Activated naive CD8-positive, alpha-beta T cell treated with anti-CD3 and anti-CD28 coated beads, Interleukin-2, amount 10 ng/mL, durations not matched to agents 7 days and 5 days (primary cell): Measurements from ENCODE around the gene TTLL11. TPM values are rescaled to one million over a fixed set of nuclear protein-coding genes. Genes with fewer than 3 reads are reported as not detected.

Experiments
- ATAC-seq: fragments of 150-1000 bp; cut with Tn5 transposase; one replicate; pipeline ENCODE4 v1.10.0; 2021; ENCODE audit warnings: low read depth, moderate library complexity
- POLR2A ChIA-PET: fragments of 350-600 bp; sonication (Branson Sonifier 250); formaldehyde crosslinking; loops from one replicate; lab custom pipeline; 2021; ENCODE audit warnings: antibody characterized with exemption; lab: Charles Lee
- DNase-seq: peaks from one replicate; pipeline ENCODE4 v3.0.0; 2021
- H3K27ac Mint-ChIP-seq: one replicate; pipeline ENCODE4 v1.8.0; 2022; ENCODE audit warnings: mild to moderate bottlenecking, mixed read lengths
- H3K27me3 Mint-ChIP-seq: one replicate; pipeline ENCODE4 v1.8.0; 2022; ENCODE audit warnings: mild to moderate bottlenecking, moderate library complexity, mixed read lengths
- H3K36me3 Mint-ChIP-seq: one replicate; pipeline ENCODE4 v1.8.0; 2021; ENCODE audit warnings: mild to moderate bottlenecking, mixed read lengths
- H3K4me1 Mint-ChIP-seq: one replicate; pipeline ENCODE4 v1.8.0; 2021; ENCODE audit warnings: mixed read lengths
- H3K4me3 Mint-ChIP-seq: one replicate; pipeline ENCODE4 v1.8.0; 2022; ENCODE audit warnings: mild to moderate bottlenecking, moderate library complexity, mixed read lengths
- H3K9me3 Mint-ChIP-seq: one replicate; pipeline ENCODE4 v1.8.0; 2021; ENCODE audit warnings: mixed read lengths
- total RNA-seq, 2 experiments: library from RNA; stranded (reverse); gene quantifications; one replicate each; pipeline ENCODE4 v1.2.3, GENCODE V29; 2021

The TTLL11 gene
- total RNA-seq, 2 experiments from 2014 or later: 3.9 to 4.1 TPM

DNA sequence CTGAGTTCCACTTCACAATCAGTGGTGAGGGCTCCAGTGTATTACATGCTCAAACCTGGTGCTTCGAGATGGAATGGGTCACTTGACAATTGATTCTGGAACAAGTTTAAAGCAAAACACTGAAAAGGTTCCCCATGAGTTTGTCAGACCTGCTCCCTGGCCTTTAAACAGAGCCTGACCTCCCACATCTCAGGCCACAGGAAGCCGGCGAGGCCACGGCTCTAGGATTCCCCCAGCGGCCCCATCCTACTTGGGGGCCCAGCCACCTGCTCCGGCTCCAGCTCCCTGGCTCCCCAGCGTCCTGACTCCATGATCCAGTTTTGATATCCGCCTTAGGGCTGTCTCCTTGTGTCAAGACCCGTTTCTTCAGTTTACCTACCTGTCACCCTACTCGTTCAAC lies 62.0 kb downstream of the TTLL11 start:
- Mint-ChIP-seq H3K36me3 (no peaks in the 10 kb centered on the region), H3K27ac (no peak overlapping the region), H3K4me1 (peaks cover 5% of the 10 kb centered on the region), H3K4me3 (no peak overlapping the region), H3K9me3 (no peaks in the 10 kb centered on the region), H3K27me3 (no peaks in the 10 kb centered on the region)
- DNase-seq (no peak), ATAC-seq (no peak)
- POLR2A ChIA-PET: no interaction called here

DNA sequence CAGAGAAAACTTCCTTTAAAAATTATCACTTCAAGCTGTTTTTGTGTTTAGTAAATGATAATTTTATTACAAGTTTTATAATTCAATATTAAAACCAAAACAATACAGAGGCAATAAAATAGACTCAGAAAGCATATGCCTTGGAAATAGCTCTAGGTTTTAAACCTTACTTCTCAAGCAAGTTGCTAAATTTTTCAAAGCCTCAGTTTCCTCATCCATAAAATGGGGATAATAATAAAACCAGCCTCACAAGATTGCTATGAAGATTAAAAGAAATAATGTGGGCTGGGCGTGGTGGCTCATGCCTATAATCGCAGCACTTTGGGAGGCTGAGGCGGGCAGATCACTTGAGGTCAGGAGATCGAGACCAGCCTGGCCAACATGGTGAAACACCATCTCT lies 62.8 kb downstream of the TTLL11 start:
- Mint-ChIP-seq H3K4me1 (peaks cover 5% of the 10 kb centered on the region), H3K36me3 (peaks cover 1% of the 10 kb centered on the region), H3K4me3 (no peak overlapping the region), H3K27me3 (no peaks in the 10 kb centered on the region), H3K9me3 (no peaks in the 10 kb centered on the region), H3K27ac (no peak overlapping the region)
- ATAC-seq (no peak), DNase-seq (no peak)
- POLR2A ChIA-PET: no interaction called here

DNA sequence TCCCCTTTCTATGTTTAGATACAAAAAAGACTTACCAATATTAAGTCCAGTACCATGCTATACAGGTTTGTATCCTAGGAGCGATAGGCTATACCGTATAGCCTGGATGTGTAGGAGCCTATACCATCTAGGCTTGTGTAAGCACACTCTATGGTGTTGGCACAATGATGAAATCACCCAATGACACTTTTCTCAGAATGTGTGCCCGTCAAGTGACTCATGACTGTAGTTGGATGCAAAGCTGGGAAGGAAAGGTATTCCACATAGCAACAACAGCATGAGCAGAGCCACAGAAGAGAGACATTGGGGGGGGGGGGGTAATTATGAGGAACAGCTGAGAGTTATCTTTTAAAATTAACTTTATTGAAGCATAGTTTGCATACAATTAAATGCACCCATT lies 63.2 kb downstream of the TTLL11 start:
- no peak overlapping the region for H3K4me3 Mint-ChIP-seq
- peaks cover 1% of the 10 kb centered on the region for H3K36me3 Mint-ChIP-seq
- H3K27ac Mint-ChIP-seq: no peak overlapping the region
- H3K9me3 Mint-ChIP-seq: no peaks in the 10 kb centered on the region
- POLR2A ChIA-PET: no interaction called here
- ATAC-seq: no peak
- no peaks in the 10 kb centered on the region for H3K27me3 Mint-ChIP-seq
- peaks cover 5% of the 10 kb centered on the region for H3K4me1 Mint-ChIP-seq
- DNase-seq: no peak

DNA sequence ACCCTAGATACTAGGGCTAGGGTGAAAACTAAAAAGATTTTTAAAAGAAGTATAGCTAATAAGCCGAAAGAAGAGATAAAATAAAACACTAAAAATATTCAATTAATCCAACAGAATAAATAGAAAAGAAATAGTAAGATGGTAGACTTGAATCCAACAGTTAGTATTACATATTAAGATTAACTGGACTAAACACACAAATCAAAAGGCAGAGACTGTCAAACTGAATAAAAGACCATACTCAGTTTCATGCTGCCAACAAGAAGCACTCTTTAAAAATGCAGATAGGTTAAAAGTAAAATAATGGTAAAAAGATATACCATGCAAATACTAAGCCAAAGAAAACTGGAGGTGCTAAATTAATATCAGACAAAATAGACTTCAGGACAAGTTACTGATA lies 65.0 kb downstream of the TTLL11 start:
- H3K27me3 Mint-ChIP-seq: no peaks in the 10 kb centered on the region
- peaks cover 5% of the 10 kb centered on the region for H3K4me1 Mint-ChIP-seq
- ATAC-seq (no peak), DNase-seq (no peak)
- H3K27ac Mint-ChIP-seq: no peak overlapping the region
- H3K4me3 Mint-ChIP-seq: no peak overlapping the region
- H3K36me3 Mint-ChIP-seq: peaks cover 1% of the 10 kb centered on the region
- POLR2A ChIA-PET: no interaction called here
- H3K9me3 Mint-ChIP-seq: no peaks in the 10 kb centered on the region

DNA sequence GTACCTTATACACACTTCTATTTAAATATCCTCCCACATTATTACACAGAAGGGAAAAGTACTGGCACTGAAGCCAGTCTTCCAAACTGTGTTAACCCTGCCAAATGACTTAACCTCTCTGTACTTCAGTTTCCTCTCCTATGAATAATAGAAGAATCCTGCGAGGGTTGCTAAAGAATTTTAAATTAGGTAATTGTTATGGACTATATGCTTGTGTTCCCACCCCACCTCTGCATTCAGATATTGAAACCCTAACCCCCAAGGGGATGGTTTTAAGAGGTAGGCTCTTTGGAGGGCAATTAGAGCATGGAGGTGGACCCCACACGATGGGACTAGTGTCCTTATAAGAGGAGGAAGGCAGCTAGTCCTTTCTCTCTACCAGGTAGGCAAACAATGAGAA lies 72.7 kb downstream of the TTLL11 start:
- no peaks in the 10 kb centered on the region for H3K27me3 Mint-ChIP-seq
- no peak for ATAC-seq
- H3K27ac Mint-ChIP-seq: no peak overlapping the region

DNA sequence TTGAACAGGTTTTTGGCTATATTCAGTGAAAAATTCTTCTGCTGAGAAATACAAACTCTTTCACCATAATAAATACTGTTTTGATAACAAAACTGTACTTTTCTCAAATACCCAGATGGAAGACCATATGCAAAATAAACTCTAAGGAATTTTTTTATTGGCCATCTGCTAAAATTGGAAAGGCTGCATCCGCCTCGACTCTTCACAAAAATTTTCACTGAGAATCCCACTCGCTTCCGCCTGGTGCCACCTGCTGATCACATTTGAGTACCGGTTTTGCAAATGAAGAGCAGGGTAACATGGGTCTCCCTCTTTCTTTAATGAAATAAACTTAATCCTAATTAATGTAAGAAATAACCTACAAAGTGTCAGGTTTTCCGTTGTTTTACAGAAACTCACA lies 76.4 kb downstream of the TTLL11 start:
- H3K4me1 Mint-ChIP-seq: no peaks in the 10 kb centered on the region
- H3K27me3 Mint-ChIP-seq: no peaks in the 10 kb centered on the region
- H3K36me3 Mint-ChIP-seq: peaks cover 2% of the 10 kb centered on the region
- POLR2A ChIA-PET: no interaction called here
- H3K4me3 Mint-ChIP-seq: no peak overlapping the region
- no peak overlapping the region for H3K27ac Mint-ChIP-seq
- ATAC-seq (no peak), DNase-seq (no peak)
- H3K9me3 Mint-ChIP-seq: no peaks in the 10 kb centered on the region

More for the DNA sequence above, 72.7 kb downstream of the TTLL11 start:
- Mint-ChIP-seq H3K36me3 (peaks cover 2% of the 10 kb centered on the region), H3K4me1 (no peaks in the 10 kb centered on the region), H3K4me3 (no peak overlapping the region), H3K9me3 (no peaks in the 10 kb centered on the region)
- POLR2A ChIA-PET: no interaction called here
- DNase-seq: no peak

DNA sequence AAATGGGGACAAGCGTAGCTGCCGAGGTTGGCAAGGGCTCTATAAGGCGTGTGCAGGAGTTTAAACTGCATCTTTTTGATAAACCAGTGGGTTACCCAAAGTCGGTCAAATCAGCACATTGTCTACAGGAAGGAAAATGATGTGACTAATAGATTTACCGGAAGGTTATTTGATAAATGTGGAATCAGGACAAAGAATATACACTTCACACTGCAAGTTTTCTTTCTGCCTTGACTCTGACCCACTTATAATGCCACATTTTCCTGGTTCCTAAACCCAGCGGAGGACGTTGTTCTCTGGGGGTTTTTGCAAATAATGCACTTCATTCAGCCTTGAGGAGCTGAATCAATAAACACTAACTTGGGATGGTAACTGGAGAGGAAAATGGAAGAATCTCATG lies 76.8 kb downstream of the TTLL11 start:
- Mint-ChIP-seq H3K27ac (no peak overlapping the region), H3K36me3 (no peaks in the 10 kb centered on the region), H3K27me3 (no peaks in the 10 kb centered on the region), H3K9me3 (no peaks in the 10 kb centered on the region), H3K4me1 (no peaks in the 10 kb centered on the region), H3K4me3 (no peak overlapping the region)
- ATAC-seq (no peak), DNase-seq (no peak)
- POLR2A ChIA-PET: no interaction called here

DNA sequence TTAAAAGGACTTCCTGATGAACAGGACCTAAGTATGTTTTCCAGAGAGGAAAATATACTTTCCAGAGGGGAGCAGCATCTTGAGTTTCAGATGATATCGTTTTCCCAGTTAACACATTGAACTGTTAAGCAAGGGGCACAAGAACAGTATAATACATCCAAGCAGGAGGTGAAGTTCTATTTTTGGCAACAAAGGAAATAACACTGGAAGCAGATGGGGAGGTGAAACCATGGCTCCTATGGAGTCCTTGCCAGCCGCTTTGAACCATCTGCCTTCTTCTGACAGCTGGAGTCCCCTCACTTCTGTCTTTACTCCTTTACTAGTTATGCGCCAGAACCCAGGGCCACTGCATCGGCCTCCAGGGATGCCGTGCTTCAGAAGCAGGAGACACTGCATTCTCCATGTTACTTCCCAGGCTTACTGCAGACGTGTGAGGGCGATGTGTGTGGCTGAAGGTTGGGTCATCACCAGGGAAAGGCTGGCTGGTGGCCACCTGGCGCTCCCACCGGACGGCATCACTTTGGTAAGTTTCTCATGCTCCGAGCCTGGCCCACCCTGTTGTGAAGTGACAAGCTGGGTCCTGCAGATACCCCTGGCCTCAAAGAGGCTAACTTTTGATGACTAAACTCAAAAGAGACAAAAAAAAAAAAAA lies 77.8 kb downstream of the TTLL11 start:
- Mint-ChIP-seq H3K36me3 (no peaks in the 10 kb centered on the region), H3K27ac (no peak overlapping the region), H3K4me3 (no peak overlapping the region), H3K9me3 (no peaks in the 10 kb centered on the region), H3K4me1 (no peaks in the 10 kb centered on the region), H3K27me3 (no peaks in the 10 kb centered on the region)
- POLR2A ChIA-PET: no interaction called here
- ATAC-seq: no peak
- no peak for DNase-seq

DNA sequence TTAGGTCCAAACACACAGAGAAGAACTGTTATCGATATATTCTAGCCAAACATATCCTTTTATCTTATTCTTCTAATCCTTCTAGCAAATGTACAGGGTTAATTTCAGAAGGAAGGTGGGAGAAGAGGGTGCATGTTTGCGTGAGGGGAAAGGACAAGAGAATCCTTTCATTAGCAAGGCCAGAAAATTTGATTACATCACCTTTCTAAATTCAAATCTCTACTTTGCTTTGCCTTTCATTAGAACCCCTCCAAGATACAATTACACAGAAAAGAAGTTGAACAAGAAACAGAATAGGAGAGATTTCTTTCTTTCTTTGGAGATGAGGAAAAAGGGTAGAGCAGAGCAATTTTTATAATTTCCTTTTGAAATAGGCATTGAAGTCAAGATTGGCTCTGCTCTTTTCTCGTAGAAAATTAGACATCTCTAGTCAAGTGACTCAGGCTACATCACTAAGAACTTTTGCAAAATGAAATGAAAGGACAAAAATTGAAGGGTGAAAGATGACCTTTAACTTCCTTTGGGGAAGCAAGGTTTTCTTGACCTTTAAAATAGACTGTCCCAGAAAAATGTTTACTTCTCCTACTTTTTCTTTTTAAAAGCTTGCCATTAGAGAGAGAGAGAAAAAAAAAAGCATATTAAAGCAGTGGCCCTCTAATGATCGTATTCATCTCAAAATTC lies 81.2 kb downstream of the TTLL11 start:
- no peaks in the 10 kb centered on the region for H3K27me3 Mint-ChIP-seq
- no peak overlapping the region for H3K27ac Mint-ChIP-seq
- H3K36me3 Mint-ChIP-seq: no peaks in the 10 kb centered on the region
- DNase-seq (no peak), ATAC-seq (no peak)
- no peaks in the 10 kb centered on the region for H3K4me1 Mint-ChIP-seq
- no peak overlapping the region for H3K4me3 Mint-ChIP-seq
- POLR2A ChIA-PET: no interaction called here
- no peaks in the 10 kb centered on the region for H3K9me3 Mint-ChIP-seq

DNA sequence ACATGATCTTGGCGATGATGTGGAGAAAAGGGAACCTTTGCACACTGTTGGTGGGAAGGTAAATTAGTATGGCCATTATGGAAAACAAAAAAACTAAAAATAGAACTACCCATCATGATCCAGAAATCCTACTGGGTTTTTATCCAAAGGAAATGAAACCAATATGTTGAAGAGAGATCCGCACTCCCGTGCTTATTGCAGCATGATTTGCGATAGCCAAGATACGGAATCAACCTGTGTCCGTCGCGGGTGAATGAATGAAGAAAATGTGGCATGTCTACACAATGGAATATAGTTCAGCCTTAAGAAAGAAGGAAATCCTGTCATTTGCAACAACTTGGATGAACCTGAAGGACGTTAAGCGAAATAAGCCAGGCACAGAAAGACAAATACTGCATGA lies 84.5 kb downstream of the TTLL11 start:
- POLR2A ChIA-PET: no interaction called here
- no peaks in the 10 kb centered on the region for H3K27me3 Mint-ChIP-seq
- no peaks in the 10 kb centered on the region for H3K9me3 Mint-ChIP-seq
- DNase-seq: no peak
- ATAC-seq: no peak
- no peaks in the 10 kb centered on the region for H3K36me3 Mint-ChIP-seq
- H3K27ac Mint-ChIP-seq: no peak overlapping the region
- no peak overlapping the region for H3K4me3 Mint-ChIP-seq
- H3K4me1 Mint-ChIP-seq: no peaks in the 10 kb centered on the region

DNA sequence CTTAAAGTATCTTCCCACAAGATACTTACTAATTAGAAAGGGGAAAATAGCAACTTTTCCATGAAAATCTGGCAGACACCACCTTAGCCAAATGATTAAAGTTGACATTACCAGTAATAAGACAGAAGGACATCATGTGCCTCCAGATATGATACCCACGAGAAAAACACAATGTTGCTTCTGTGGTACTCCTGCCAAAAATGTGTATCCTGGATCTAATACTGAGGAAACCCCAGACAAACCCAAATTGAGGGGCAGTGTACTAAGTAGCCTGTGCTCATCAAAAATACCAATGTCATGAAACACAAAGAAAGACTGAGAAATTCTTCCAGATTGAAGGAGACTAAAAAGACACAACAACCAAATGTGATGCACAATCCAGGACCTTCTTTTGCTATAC lies 85.3 kb downstream of the TTLL11 start:
- Mint-ChIP-seq H3K9me3 (no peaks in the 10 kb centered on the region), H3K4me1 (no peaks in the 10 kb centered on the region), H3K36me3 (no peaks in the 10 kb centered on the region), H3K27ac (no peak overlapping the region), H3K4me3 (no peak overlapping the region), H3K27me3 (no peaks in the 10 kb centered on the region)
- ATAC-seq (no peak), DNase-seq (no peak)
- POLR2A ChIA-PET: no interaction called here

DNA sequence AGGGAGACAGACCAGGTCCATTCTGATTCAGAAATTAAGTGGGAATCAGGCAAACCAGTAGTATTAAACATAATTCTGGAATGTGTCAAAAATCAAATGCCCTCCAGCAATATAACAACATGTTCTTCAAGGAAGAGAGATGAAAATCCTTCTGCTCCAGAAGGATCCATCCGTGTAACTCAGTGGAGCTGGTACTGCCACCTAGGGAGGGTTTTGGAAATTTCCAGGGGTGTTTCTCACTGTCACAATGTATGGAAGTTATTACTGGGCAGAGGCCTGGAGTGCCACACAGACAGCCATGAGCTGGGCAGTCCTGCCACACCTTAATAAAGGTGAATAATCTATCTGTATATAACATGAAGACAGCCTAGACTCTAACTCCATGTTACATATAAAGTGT lies 87.5 kb downstream of the TTLL11 start:
- Mint-ChIP-seq H3K9me3 (no peaks in the 10 kb centered on the region), H3K27me3 (no peaks in the 10 kb centered on the region), H3K36me3 (no peaks in the 10 kb centered on the region), H3K4me1 (no peaks in the 10 kb centered on the region), H3K4me3 (no peak overlapping the region), H3K27ac (no peak overlapping the region)
- POLR2A ChIA-PET: no interaction called here
- ATAC-seq: no peak
- no peak for DNase-seq

DNA sequence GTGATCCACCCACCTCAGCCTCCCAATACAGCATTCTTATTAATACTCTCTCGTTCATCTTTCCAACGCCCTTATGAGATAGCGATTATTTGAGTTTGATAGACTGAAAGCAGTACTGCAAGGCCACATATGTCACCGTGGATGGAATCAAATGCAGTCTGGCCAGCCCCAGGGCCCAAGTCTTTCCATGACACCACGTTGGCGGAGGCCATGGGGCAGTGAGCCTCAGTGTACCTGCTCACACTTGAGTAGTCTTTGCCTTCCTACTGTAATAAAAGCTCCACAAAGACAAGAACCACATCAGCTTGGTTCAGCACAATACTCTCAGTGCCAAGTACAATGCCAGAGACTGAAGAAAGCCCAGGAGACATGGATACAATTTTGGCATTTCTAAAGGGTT lies 88.5 kb downstream of the TTLL11 start:
- H3K4me1 Mint-ChIP-seq: no peaks in the 10 kb centered on the region
- no peak overlapping the region for H3K27ac Mint-ChIP-seq
- H3K36me3 Mint-ChIP-seq: no peaks in the 10 kb centered on the region
- H3K4me3 Mint-ChIP-seq: no peak overlapping the region
- ATAC-seq (no peak), DNase-seq (no peak)
- POLR2A ChIA-PET: no interaction called here
- no peaks in the 10 kb centered on the region for H3K27me3 Mint-ChIP-seq
- no peaks in the 10 kb centered on the region for H3K9me3 Mint-ChIP-seq

DNA sequence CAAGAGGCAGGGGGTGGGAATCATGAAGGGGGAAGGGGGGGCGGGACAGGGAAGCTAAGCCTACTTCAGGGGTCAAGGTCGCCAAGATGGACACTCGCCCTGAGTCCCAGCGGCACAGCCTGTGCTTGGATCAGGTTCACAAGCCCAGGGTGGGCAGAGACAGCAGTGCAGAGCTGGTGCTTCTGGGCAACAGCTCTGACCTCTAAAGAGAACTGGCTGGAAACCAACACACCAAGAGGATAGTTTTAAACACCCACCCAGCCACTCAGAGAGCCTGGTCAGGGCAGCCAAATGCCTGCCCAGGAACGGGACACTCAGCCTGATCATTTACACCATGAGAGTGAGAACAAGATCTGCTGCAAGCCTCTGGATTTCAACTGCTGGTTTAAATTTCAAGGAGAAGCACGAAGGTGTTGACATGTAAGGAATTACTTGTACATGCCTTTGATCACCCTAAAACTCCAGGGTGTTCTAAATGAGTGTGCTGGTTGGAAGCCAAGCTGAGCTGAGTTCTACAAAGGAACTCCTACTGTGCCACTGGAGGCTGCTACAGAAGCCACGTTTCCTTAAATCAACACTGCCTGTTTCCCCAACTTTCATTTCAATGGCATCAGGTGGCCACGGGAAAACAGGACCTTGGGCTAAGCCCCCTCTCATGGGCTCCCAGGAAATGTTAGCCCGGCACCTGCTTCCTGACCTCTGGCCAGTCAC lies 91.5 kb downstream of the TTLL11 start:
- Mint-ChIP-seq H3K27me3 (no peaks in the 10 kb centered on the region), H3K4me1 (peaks cover 5% of the 10 kb centered on the region), H3K4me3 (no peak overlapping the region), H3K36me3 (no peaks in the 10 kb centered on the region), H3K9me3 (no peaks in the 10 kb centered on the region), H3K27ac (no peak overlapping the region)
- POLR2A ChIA-PET: no interaction called here
- DNase-seq (no peak), ATAC-seq (no peak)
